Ishikawa (cell line): ENCODE measurements around the gene GMDS.

ENCODE experiments used
- CREB1 ChIP-seq: IDR thresholded peaks from 2 replicates; pipeline ENCODE4 v1.6.1; 2012; ENCODE audit warnings: low read depth
- EGR1 ChIP-seq: IDR thresholded peaks from 2 replicates; pipeline ENCODE4 v1.6.1; 2012
- EP300 ChIP-seq: IDR thresholded peaks from 2 replicates; pipeline ENCODE4 v1.6.1; 2012; ENCODE audit warnings: borderline replicate concordance
- FOXM1 ChIP-seq: IDR thresholded peaks from 2 replicates; pipeline ENCODE4 v1.6.1; 2012; ENCODE audit warnings: low read depth, borderline replicate concordance
- RAD21 ChIP-seq: IDR thresholded peaks from 2 replicates; pipeline ENCODE4 v1.6.1; 2012; ENCODE audit warnings: low read depth
- REST ChIP-seq: IDR thresholded peaks from 2 replicates; pipeline ENCODE4 v1.6.1; 2012; ENCODE audit warnings: low read depth, mild to moderate bottlenecking
- TAF1 ChIP-seq: IDR thresholded peaks from 2 replicates; pipeline ENCODE4 v1.6.1; 2012; ENCODE audit warnings: low read depth, mild to moderate bottlenecking
- TCF12 ChIP-seq: IDR thresholded peaks from 2 replicates; pipeline ENCODE4 v1.6.1; 2012; ENCODE audit warnings: low read depth
- TEAD4 ChIP-seq: IDR thresholded peaks from 2 replicates; pipeline ENCODE4 v1.6.1; 2012
- YY1 ChIP-seq: IDR thresholded peaks from 2 replicates; pipeline ENCODE4 v1.6.1; 2012; ENCODE audit warnings: low read depth
- ZBTB7A ChIP-seq: IDR thresholded peaks from 2 replicates; pipeline ENCODE4 v1.6.1; 2012; ENCODE audit warnings: low read depth

GRCh38 chr6:1765160-1765903 lies 480.1 kb downstream of the GMDS start:
- TF ChIP-seq EP300 (no peak), EGR1 (no peak), YY1 (no peak), RAD21 (no peak), TCF12 (no peak), REST (no peak), CREB1 (no peak), TEAD4 (no peak), ZBTB7A (no peak), TAF1 (no peak), FOXM1 (no peak)
